H9 (cell line): ENCODE measurements around the gene ARAP2. TPM values are rescaled to one million over a fixed set of nuclear protein-coding genes. Genes with fewer than 3 reads are reported as not detected.
A peak's percentile ranks its signal among the peaks of the same experiment; 100 is the strongest.

Experiments
- DNase-seq: peaks from one replicate; pipeline ENCODE4 v3.0.0-alpha.2; 2017
- H2AFZ ChIP-seq: one replicate; pipeline ENCODE4 v1.6.1; 2013; ENCODE audit warnings: mild to moderate bottlenecking, low read length, control low read depth, moderate library complexity
- H2AK5ac ChIP-seq: 2 replicates; pipeline ENCODE4 v1.6.1; 2013; ENCODE audit warnings: low read length, control low read depth, mixed read lengths; ENCODE audit not compliant: insufficient read length
- H2BK120ac ChIP-seq: one replicate; pipeline ENCODE4 v1.6.1; 2013; ENCODE audit warnings: low read depth, mild to moderate bottlenecking, low read length, control low read depth, inconsistent platforms; ENCODE audit not compliant: poor library complexity, severe bottlenecking
- H2BK12ac ChIP-seq: 2 replicates; pipeline ENCODE4 v1.6.1; 2013; ENCODE audit warnings: low read length, control low read depth, mixed read lengths, low read depth; ENCODE audit not compliant: insufficient read length
- H2BK15ac ChIP-seq: 2 replicates; pipeline ENCODE4 v1.6.1; 2013; ENCODE audit warnings: low read depth, low read length, control low read depth
- H2BK20ac ChIP-seq: one replicate; pipeline ENCODE4 v1.6.1; 2013; ENCODE audit warnings: low read depth, mild to moderate bottlenecking, low read length, control low read depth, inconsistent platforms; ENCODE audit not compliant: poor library complexity, severe bottlenecking
- H2BK5ac ChIP-seq: 2 replicates; pipeline ENCODE4 v1.6.1; 2013; ENCODE audit warnings: low read length, control low read depth, mixed read lengths; ENCODE audit not compliant: insufficient read length
- H3K14ac ChIP-seq: 2 replicates; pipeline ENCODE4 v1.6.1; 2013; ENCODE audit warnings: low read length, control low read depth; ENCODE audit not compliant: insufficient read depth
- H3K18ac ChIP-seq: 2 replicates; pipeline ENCODE4 v1.6.1; 2013; ENCODE audit warnings: low read depth, mild to moderate bottlenecking, mixed read lengths, low read length, control low read depth; ENCODE audit not compliant: insufficient read length
- H3K23ac ChIP-seq: 2 replicates; pipeline ENCODE4 v1.6.1; 2013; ENCODE audit warnings: low read length, control low read depth, mixed read lengths, low read depth; ENCODE audit not compliant: insufficient read length
- H3K23me2 ChIP-seq: 2 replicates; pipeline ENCODE4 v1.6.1; 2013; ENCODE audit warnings: low read depth, mild to moderate bottlenecking, mixed read lengths, low read length, control low read depth; ENCODE audit not compliant: insufficient read length, poor library complexity, severe bottlenecking
- H3K27ac ChIP-seq: 2 replicates; pipeline ENCODE4 v1.5.1; 2013; ENCODE audit warnings: low read length, control low read depth, mixed read lengths, low read depth; ENCODE audit not compliant: insufficient read length
- H3K27me3 ChIP-seq: 2 replicates; pipeline ENCODE4 v1.6.1; 2013; ENCODE audit warnings: low read length, control low read depth, inconsistent platforms; ENCODE audit not compliant: insufficient read depth
- H3K4ac ChIP-seq: 2 replicates; pipeline ENCODE4 v1.6.1; 2013; ENCODE audit warnings: low read depth, mild to moderate bottlenecking, control low read depth, inconsistent platforms, low read length, moderate library complexity
- H3K4me1 ChIP-seq: 2 replicates; pipeline ENCODE4 v1.6.1; 2013; ENCODE audit warnings: low read length, control low read depth, inconsistent platforms; ENCODE audit not compliant: insufficient read depth
- H3K4me2 ChIP-seq: 2 replicates; pipeline ENCODE4 v1.6.1; 2013; ENCODE audit warnings: low read length, control low read depth, mixed read lengths; ENCODE audit not compliant: insufficient read length, insufficient read depth
- H3K56ac ChIP-seq: 2 replicates; pipeline ENCODE4 v1.6.1; 2013; ENCODE audit warnings: low read depth, mild to moderate bottlenecking, mixed read lengths, low read length, control low read depth; ENCODE audit not compliant: insufficient read length
- H3K79me1 ChIP-seq: 2 replicates; pipeline ENCODE4 v1.6.1; 2013; ENCODE audit warnings: low read depth, mild to moderate bottlenecking, moderate library complexity, low read length, control low read depth, inconsistent platforms; ENCODE audit not compliant: insufficient read depth, poor library complexity, severe bottlenecking
- H3K79me2 ChIP-seq: 2 replicates; pipeline ENCODE4 v1.6.1; 2013; ENCODE audit warnings: low read length, control low read depth, inconsistent platforms; ENCODE audit not compliant: insufficient read depth
- H3K9ac ChIP-seq: 2 replicates; pipeline ENCODE4 v1.6.1; 2013; ENCODE audit warnings: low read length, control low read depth, mixed read lengths; ENCODE audit not compliant: insufficient read length; ENCODE audit errors: extremely low read depth
- H3K9me3 ChIP-seq: one replicate; pipeline ENCODE4 v1.6.1; 2013; ENCODE audit warnings: low read depth, low read length, inconsistent platforms; ENCODE audit not compliant: control insufficient read depth
- H3T11ph ChIP-seq: one replicate; pipeline ENCODE4 v1.6.1; 2013; ENCODE audit warnings: mild to moderate bottlenecking, low read length, control low read depth, inconsistent platforms
- H4K20me1 ChIP-seq: one replicate; pipeline ENCODE4 v1.6.1; 2013; ENCODE audit not compliant: control insufficient read depth, insufficient read length, insufficient read depth
- H4K5ac ChIP-seq: 2 replicates; pipeline ENCODE4 v1.6.1; 2013; ENCODE audit warnings: low read depth, mild to moderate bottlenecking, mixed read lengths, low read length, control low read depth; ENCODE audit not compliant: insufficient read length
- H4K8ac ChIP-seq: replicated peaks from 2 replicates; pipeline ENCODE4 v1.6.1; 2013; ENCODE audit warnings: low read length, control low read depth, mixed read lengths, low read depth; ENCODE audit not compliant: insufficient read length
- H4K91ac ChIP-seq: 2 replicates; pipeline ENCODE4 v1.6.1; 2013; ENCODE audit warnings: low read depth, mild to moderate bottlenecking, moderate library complexity, mixed read lengths, low read length, control low read depth; ENCODE audit not compliant: insufficient read length
- H3K27ac Mint-ChIP-seq, 3 experiments: 2 replicates in 2 of 3; 3 replicates in 1 of 3; pipeline ENCODE4 v1.8.0; 2020 to 2021; ENCODE audit warnings: mixed read lengths in 3 of 3, mild to moderate bottlenecking in 1 of 3, moderate library complexity in 1 of 3
- H3K27me3 Mint-ChIP-seq: 2 replicates; pipeline ENCODE4 v1.8.0; 2021; ENCODE audit warnings: low read depth, mild to moderate bottlenecking, moderate library complexity, mixed read lengths
- H3K36me3 Mint-ChIP-seq, 3 experiments: 2 replicates in 2 of 3; 3 replicates in 1 of 3; pipeline ENCODE4 v1.8.0; 2020 to 2021; ENCODE audit warnings: low read depth in 3 of 3, mixed read lengths in 3 of 3; ENCODE audit not compliant: insufficient read depth in 1 of 3
- H3K4me1 Mint-ChIP-seq, 2 experiments: 2 replicates each; pipeline ENCODE4 v1.8.0; 2020; ENCODE audit warnings: mixed read lengths in 2 of 2
- H3K4me3 Mint-ChIP-seq, 2 experiments: 2 replicates in 1 of 2; 3 replicates in 1 of 2; pipeline ENCODE4 v1.8.0; 2020 to 2021; ENCODE audit warnings: mild to moderate bottlenecking in 2 of 2, mixed read lengths in 2 of 2, moderate library complexity in 1 of 2
- H3K9me3 Mint-ChIP-seq, 2 experiments: 2 replicates in 1 of 2; 3 replicates in 1 of 2; pipeline ENCODE4 v1.8.0; 2020; ENCODE audit warnings: mild to moderate bottlenecking in 2 of 2, mixed read lengths in 2 of 2, moderate library complexity in 1 of 2
- WGBS: extraction: QIAGEN DNeasy Blood & Tissue Kit; methylation state at CpG from one replicate; pipeline ENCODE4 v1.1.7; 2013; ENCODE audit warnings: missing lambda C conversion rate, low lambda C conversion rate, mixed read lengths; ENCODE audit not compliant: insufficient read length; ENCODE audit errors: extremely low coverage; 5-methylcytosine and 5-hydroxymethylcytosine counted together
- total RNA-seq: library from RNA; stranded (reverse); gene quantifications from 2 replicates; pipeline ENCODE4 v1.2.1, GENCODE V29; 2021
- TF ChIP-seq, protein P1 (sequence below): fragments of 200-600 bp; sonication (generic); conservative IDR thresholded peaks from 3 replicates; pipeline ENCODE4 v1.8.0; 2021; ENCODE audit warnings: antibody characterized with exemption, mild to moderate bottlenecking

The ARAP2 gene
- total RNA-seq, 1 experiment from 2014 or later: 6.3 TPM

GRCh38 chr4:36208893-36209473 lies 35.3 kb downstream of the ARAP2 start:
- no peak overlapping the region for H4K8ac ChIP-seq
- H3K9ac ChIP-seq: no peak overlapping the region
- no peak overlapping the region for H3K18ac ChIP-seq
- H3K4ac ChIP-seq: no peak overlapping the region
- H2BK5ac ChIP-seq: no peak overlapping the region
- H3K27me3 ChIP-seq: no peaks in the 10 kb centered on the region
- no peaks in the 10 kb centered on the region for H3K23me2 ChIP-seq
- no peak overlapping the region for H2BK120ac ChIP-seq
- no peaks in the 10 kb centered on the region for H3K4me1 ChIP-seq
- H3T11ph ChIP-seq: no peak overlapping the region
- no peak overlapping the region for H4K91ac ChIP-seq
- DNase-seq: no peak
- no peak overlapping the region for H2BK15ac ChIP-seq
- Mint-ChIP-seq H3K4me1 (peaks cover 3 to 9% of the 10 kb centered on the region in 2 experiments; a peak in 3 of 4 replicates), H3K27ac (peak overlapping the region in 1 of 3 experiments; percentile 52; a peak in 1 of 7 replicates), H3K27me3 (no peaks in the 10 kb centered on the region), H3K36me3 (no peaks in the 10 kb centered on the region), H3K9me3 (no peaks in the 10 kb centered on the region), H3K4me3 (no peak overlapping the region)
- no peak overlapping the region for H4K5ac ChIP-seq
- no peaks in the 10 kb centered on the region for H3K9me3 ChIP-seq
- no peak overlapping the region for H3K27ac ChIP-seq
- no peak overlapping the region for H2AK5ac ChIP-seq
- TF ChIP-seq, protein P1, sequence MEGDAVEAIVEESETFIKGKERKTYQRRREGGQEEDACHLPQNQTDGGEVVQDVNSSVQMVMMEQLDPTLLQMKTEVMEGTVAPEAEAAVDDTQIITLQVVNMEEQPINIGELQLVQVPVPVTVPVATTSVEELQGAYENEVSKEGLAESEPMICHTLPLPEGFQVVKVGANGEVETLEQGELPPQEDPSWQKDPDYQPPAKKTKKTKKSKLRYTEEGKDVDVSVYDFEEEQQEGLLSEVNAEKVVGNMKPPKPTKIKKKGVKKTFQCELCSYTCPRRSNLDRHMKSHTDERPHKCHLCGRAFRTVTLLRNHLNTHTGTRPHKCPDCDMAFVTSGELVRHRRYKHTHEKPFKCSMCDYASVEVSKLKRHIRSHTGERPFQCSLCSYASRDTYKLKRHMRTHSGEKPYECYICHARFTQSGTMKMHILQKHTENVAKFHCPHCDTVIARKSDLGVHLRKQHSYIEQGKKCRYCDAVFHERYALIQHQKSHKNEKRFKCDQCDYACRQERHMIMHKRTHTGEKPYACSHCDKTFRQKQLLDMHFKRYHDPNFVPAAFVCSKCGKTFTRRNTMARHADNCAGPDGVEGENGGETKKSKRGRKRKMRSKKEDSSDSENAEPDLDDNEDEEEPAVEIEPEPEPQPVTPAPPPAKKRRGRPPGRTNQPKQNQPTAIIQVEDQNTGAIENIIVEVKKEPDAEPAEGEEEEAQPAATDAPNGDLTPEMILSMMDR: no peak
- H3K79me1 ChIP-seq: no peaks in the 10 kb centered on the region
- no peak overlapping the region for H3K56ac ChIP-seq
- H3K23ac ChIP-seq: no peak overlapping the region
- H2BK20ac ChIP-seq: no peak overlapping the region
- no peak overlapping the region for H2AFZ ChIP-seq
- no peaks in the 10 kb centered on the region for H3K79me2 ChIP-seq
- no peak overlapping the region for H3K4me2 ChIP-seq
- no CpG with 5 or more reads among the region's 4 CpGs for WGBS
- H2BK12ac ChIP-seq: no peak overlapping the region
- no peaks in the 10 kb centered on the region for H4K20me1 ChIP-seq
- no peak overlapping the region for H3K14ac ChIP-seq
